HEK293 (cell line): ENCODE data around the gene IFRD2.

Experiments used
- CTCF ChIP-seq: fragments of 450-650 bp; formaldehyde crosslinking; IDR thresholded peaks from 2 replicates; pipeline ENCODE4 v1.5.1; 2016; ENCODE audit warnings: missing biosample characterization, missing genetic modification characterization
- HOXD13 ChIP-seq: sonication (generic); formaldehyde crosslinking; IDR thresholded peaks from 2 replicates; pipeline ENCODE4 v1.8.0; 2022; ENCODE audit warnings: missing genetic modification reagents, borderline replicate concordance
- KLF16 ChIP-seq: fragments of 450-650 bp; formaldehyde crosslinking; IDR thresholded peaks from 2 replicates; pipeline ENCODE4 v1.5.1; 2017; ENCODE audit warnings: missing biosample characterization, missing genetic modification characterization
- OVOL3 ChIP-seq: fragments of 450-650 bp; formaldehyde crosslinking; IDR thresholded peaks from 2 replicates; pipeline ENCODE4 v1.5.1; 2016; ENCODE audit warnings: missing biosample characterization, missing genetic modification characterization
- PRDM10 ChIP-seq: fragments of 450-650 bp; formaldehyde crosslinking; IDR thresholded peaks from 2 replicates; pipeline ENCODE4 v1.5.1; 2016; ENCODE audit warnings: missing biosample characterization, missing genetic modification characterization
- SCRT2 ChIP-seq: fragments of 450-650 bp; formaldehyde crosslinking; IDR thresholded peaks from 2 replicates; pipeline ENCODE4 v1.5.1; 2016; ENCODE audit warnings: missing biosample characterization, missing genetic modification characterization
- SETDB1 ChIP-seq: IDR thresholded peaks from one replicate; pipeline ENCODE4 v1.6.1; 2017; ENCODE audit warnings: mild to moderate bottlenecking, low read length, moderate library complexity, mixed read lengths; ENCODE audit not compliant: insufficient read length
- TRIM28 ChIP-seq: IDR thresholded peaks from 2 replicates; pipeline ENCODE4 v1.6.1; 2011; ENCODE audit warnings: low read length, control low read depth, borderline replicate concordance
- ZEB2 ChIP-seq: fragments of 450-650 bp; formaldehyde crosslinking; IDR thresholded peaks from 2 replicates; pipeline ENCODE4 v1.5.1; 2016; ENCODE audit warnings: missing biosample characterization, missing genetic modification characterization
- ZNF37A ChIP-seq: fragments of 450-650 bp; IDR thresholded peaks from 2 replicates; pipeline ENCODE4 v1.5.1; 2018; ENCODE audit warnings: missing biosample characterization, missing genetic modification characterization
- ZNF530 ChIP-seq: fragments of 450-650 bp; formaldehyde crosslinking; IDR thresholded peaks from 2 replicates; pipeline ENCODE4 v1.5.1; 2016; ENCODE audit warnings: low read depth, missing biosample characterization, missing genetic modification characterization
- ZNF561 ChIP-seq: fragments of 450-650 bp; IDR thresholded peaks from 2 replicates; pipeline ENCODE4 v1.5.1; 2018; ENCODE audit warnings: missing biosample characterization, missing genetic modification characterization, borderline replicate concordance
- ZNF585B ChIP-seq: fragments of 450-650 bp; formaldehyde crosslinking; IDR thresholded peaks from 2 replicates; pipeline ENCODE4 v1.5.1; 2016; ENCODE audit warnings: missing biosample characterization, missing genetic modification characterization
- ZNF670 ChIP-seq: fragments of 450-650 bp; formaldehyde crosslinking; IDR thresholded peaks from 2 replicates; pipeline ENCODE4 v1.5.1; 2016; ENCODE audit warnings: missing biosample characterization, missing genetic modification characterization, low read depth
- ZSCAN30 ChIP-seq: fragments of 450-650 bp; IDR thresholded peaks from 2 replicates; pipeline ENCODE4 v1.5.1; 2018; ENCODE audit warnings: missing biosample characterization, mild to moderate bottlenecking, missing genetic modification characterization, moderate library complexity
- TF ChIP-seq, protein P1 (sequence below): fragments of 450-650 bp; formaldehyde crosslinking; IDR thresholded peaks from 2 replicates; pipeline ENCODE4 v1.5.1; 2016; ENCODE audit warnings: missing biosample characterization, missing genetic modification characterization
- TF ChIP-seq, protein P2 (sequence below): fragments of 450-650 bp; IDR thresholded peaks from 2 replicates; pipeline ENCODE4 v1.5.1; 2018; ENCODE audit warnings: missing biosample characterization, missing genetic modification characterization
- TF ChIP-seq, protein P3 (sequence below): fragments of 450-650 bp; formaldehyde crosslinking; IDR thresholded peaks from 2 replicates; pipeline ENCODE4 v1.5.1; 2016; ENCODE audit warnings: missing biosample characterization, missing genetic modification characterization

IFRD2 gene

DNA sequence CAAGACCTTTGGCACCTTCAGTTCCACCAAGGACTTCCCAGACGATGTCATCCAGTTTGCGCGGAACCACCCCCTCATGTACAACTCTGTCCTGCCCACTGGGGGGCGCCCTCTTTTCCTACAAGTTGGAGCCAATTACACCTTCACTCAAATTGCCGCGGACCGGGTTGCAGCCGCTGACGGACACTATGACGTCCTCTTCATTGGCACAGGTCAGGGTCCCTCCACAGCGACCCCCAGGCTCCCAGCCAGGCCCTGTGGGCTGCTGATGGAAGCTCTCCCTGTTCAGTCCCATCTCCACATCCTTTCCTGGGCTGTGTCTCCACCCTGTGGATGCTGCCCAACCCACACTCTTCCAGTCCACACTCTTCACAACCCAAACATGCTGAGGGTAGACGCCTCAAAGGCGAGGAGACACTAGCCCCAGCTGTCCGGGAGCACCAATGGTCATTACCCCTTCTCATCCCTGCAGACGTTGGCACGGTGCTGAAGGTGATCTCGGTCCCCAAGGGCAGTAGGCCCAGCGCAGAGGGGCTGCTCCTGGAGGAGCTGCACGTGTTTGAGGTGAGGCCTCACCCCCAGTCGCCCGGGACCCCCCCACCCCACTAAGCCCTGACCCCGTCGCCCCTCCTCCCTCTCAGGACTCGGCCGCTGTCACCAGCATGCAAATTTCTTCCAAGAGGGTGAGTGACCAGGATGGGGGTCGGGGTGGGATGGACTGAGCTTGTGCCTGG is 17.7 kb downstream of the IFRD2 start (continued):
- TF ChIP-seq, protein P1, sequence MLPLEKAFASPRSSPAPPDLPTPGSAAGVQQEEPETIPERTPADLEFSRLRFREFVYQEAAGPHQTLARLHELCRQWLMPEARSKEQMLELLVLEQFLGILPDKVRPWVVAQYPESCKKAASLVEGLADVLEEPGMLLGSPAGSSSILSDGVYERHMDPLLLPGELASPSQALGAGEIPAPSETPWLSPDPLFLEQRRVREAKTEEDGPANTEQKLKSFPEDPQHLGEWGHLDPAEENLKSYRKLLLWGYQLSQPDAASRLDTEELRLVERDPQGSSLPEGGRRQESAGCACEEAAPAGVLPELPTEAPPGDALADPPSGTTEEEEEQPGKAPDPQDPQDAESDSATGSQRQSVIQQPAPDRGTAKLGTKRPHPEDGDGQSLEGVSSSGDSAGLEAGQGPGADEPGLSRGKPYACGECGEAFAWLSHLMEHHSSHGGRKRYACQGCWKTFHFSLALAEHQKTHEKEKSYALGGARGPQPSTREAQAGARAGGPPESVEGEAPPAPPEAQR (tag by site-specific recombination), result no peak
- no peak for TF ChIP-seq OVOL3 (tag by site-specific recombination)
- TF ChIP-seq TRIM28, result 0 out of 2 replicates have a peak, but pooled peaks have one; percentile 35
- TF ChIP-seq, protein P2, sequence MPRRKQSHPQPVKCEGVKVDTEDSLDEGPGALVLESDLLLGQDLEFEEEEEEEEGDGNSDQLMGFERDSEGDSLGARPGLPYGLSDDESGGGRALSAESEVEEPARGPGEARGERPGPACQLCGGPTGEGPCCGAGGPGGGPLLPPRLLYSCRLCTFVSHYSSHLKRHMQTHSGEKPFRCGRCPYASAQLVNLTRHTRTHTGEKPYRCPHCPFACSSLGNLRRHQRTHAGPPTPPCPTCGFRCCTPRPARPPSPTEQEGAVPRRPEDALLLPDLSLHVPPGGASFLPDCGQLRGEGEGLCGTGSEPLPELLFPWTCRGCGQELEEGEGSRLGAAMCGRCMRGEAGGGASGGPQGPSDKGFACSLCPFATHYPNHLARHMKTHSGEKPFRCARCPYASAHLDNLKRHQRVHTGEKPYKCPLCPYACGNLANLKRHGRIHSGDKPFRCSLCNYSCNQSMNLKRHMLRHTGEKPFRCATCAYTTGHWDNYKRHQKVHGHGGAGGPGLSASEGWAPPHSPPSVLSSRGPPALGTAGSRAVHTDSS, result no peak
- TF ChIP-seq ZNF585B (tag by site-specific recombination), result no peak
- TF ChIP-seq ZEB2 (tag by site-specific recombination), result 0 out of 2 replicates have a peak, but pooled peaks have one; percentile 39
- no peak for TF ChIP-seq ZNF670 (tag by site-specific recombination)
- no peak for TF ChIP-seq ZNF37A
- no peak for TF ChIP-seq HOXD13 (CRISPR knock-in tag)
- TF ChIP-seq, protein P3, sequence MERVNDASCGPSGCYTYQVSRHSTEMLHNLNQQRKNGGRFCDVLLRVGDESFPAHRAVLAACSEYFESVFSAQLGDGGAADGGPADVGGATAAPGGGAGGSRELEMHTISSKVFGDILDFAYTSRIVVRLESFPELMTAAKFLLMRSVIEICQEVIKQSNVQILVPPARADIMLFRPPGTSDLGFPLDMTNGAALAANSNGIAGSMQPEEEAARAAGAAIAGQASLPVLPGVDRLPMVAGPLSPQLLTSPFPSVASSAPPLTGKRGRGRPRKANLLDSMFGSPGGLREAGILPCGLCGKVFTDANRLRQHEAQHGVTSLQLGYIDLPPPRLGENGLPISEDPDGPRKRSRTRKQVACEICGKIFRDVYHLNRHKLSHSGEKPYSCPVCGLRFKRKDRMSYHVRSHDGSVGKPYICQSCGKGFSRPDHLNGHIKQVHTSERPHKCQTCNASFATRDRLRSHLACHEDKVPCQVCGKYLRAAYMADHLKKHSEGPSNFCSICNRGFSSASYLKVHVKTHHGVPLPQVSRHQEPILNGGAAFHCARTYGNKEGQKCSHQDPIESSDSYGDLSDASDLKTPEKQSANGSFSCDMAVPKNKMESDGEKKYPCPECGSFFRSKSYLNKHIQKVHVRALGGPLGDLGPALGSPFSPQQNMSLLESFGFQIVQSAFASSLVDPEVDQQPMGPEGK (tag by site-specific recombination), result 0 out of 2 replicates have a peak, but pooled peaks have one; percentile 37
- TF ChIP-seq SETDB1, result no peak
- TF ChIP-seq SCRT2 (tag by site-specific recombination), result 0 out of 2 replicates have a peak, but pooled peaks have one; percentile 20
- TF ChIP-seq PRDM10 (tag by site-specific recombination), result no peak
- no peak for TF ChIP-seq ZNF530 (tag by site-specific recombination)
- TF ChIP-seq KLF16 (tag by site-specific recombination), result no peak
- TF ChIP-seq CTCF (tag by site-specific recombination), result peak; percentile 92
- TF ChIP-seq ZNF561 (tag by site-specific recombination), result no peak
- TF ChIP-seq ZSCAN30 (tag by site-specific recombination), result no peak
